Hematopoietic multipotent progenitor cell treated with erythropoietin and hydrocortisone succinate and interleukin-3 and kit ligand, for 4 days (in vitro differentiated cells): ENCODE data around the gene SEZ6.

Experiments used
- DNase-seq: peaks from one replicate; pipeline ENCODE4 v3.0.0-alpha.2; 2015

SEZ6 gene

DNA sequence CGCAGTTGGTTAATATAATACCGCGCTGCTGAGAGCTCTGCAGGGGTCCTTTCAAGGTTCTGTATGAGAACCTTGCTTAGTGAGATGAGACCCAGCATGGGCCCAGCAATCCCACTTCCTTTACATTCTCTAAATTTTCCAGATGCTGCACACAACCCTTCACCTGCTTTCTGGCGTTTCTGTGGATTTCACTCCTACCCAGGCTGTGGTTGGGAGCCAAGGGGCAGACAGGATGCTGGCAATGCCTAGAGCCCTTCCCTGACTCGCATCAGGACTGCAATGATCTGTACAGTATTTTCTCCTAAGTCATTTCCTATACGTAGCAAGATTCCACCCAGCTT lies 27.0 kb upstream of the SEZ6 start:
- DNase-seq: no peak

DNA sequence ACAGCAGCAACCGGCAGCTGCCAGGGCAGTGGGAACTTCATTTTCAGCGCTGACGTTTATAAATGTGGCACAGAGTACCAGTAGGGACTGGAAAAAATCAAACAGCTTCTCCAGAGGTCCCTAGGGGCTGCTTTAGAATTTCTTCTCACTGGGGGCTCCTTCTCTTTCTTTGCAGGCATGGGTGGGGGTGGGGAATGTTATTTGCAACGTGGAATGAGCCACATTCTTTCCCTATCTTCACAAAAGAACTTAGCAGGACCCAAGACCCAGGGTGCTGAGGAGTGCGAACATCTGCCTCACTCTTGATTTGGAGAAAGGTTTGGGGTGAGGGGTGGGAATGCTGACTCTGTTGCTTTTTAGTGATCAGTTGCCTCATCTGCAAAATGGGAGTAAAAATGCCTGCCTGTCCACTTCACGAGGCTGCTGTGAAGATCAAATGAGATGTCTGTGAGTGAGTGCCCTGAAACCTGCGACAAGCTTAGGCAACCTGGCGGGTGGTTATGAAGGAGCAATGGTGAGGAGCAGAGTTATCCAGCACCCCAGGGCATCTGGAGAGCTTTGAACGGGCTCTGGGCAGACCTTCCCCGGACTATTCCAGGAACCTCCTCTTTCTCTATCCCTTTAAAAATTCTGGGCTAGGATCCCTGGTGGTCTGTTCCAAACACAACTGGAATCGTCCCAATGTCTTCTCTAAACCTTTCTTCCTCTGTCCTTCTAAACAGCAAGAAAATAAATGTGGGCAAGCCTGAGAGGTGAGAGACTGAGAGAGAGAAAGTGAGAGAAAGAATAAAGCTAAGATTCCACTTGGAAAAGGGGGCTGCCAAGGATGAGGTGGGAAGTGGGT lies 26.4 kb upstream of the SEZ6 start:
- no peak for DNase-seq

DNA sequence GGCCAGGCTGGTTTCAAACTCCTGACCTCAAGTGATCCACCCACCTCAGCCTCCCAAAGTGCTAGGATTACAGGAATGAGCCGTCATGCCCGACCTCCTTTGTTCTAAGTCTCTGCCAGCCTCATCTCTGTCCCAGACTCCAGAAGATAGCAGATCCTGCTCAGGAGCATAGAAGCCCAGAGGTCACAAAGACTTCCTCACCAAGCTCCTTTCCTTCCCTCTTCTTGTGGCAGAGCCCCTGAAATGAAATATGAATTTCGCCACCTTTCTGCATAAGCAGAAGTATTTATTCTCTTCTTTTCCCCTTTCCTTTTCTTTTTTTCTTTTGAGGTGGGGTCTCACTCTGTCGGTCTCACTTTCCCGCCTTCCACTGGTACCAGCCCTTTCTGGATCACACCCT lies 25.7 kb upstream of the SEZ6 start:
- no peak for DNase-seq

DNA sequence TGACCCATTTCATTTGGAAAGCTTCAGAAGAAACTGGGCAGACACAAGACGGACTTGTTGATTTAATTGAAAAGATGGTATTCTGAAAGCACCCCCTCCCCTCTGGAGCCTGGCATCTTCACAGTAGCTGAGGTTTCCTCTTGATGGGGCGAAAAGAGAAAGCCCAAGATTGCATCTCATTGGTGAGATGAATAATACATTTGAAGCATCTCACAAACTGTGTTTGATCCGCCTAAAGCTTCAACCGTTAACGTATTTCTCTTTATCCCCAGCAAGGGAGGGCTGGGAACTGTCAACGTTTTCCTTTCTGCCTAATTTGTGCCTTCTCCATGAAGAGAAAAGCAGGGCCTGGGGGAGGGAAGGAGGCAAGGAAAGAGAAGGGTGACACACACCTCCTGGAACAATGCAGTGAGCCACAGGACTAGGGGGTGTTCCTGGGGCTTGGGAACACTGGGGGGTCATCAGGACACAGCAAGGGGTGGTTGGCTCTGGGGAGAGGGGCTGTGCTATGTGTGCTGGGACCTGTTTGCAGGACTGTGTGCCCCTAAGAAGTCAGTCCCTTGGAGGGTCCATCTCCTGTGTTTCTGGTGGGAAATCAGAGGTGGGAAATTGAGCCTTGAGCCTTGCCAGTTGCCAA lies 18.6 kb upstream of the SEZ6 start:
- no peak for DNase-seq

DNA sequence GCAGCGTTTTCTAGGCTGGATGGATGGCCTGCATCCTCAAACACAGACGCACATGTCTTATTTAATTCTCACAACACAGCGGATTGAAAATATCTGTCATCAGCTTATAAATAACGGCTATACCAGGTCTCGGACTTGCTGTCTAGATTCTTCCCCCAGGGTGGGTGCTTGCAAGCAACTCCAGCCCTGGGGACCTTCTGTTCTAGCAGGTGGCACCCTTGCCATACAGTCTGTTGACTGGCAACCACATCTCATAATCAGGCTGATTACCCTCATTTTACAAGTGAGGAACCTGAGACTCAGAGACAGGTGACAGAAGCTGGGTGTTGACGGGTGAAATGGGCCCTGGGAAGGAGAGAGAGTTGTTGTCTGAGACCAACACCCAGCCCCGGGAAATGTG lies 16.2 kb upstream of the SEZ6 start:
- DNase-seq: no peak

DNA sequence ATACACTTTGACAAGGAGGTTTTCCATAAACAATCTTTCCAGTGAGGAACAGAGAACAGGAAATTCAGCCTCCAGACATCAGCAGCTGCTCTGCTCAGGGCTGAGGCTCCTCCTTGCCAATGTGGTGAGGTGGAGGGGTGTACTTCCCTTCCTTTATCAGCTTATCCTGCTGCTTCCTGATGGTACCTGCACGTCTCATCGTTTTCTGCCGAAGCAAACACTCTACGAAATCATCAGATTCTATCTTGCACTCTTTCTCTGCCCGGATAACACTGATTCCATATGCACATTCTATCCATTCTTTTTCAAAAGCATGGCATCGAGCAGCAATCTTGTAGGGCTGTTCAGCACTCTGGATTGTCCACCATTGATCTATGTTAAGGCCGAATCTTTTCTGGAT lies 15.4 kb upstream of the SEZ6 start:
- DNase-seq: no peak

DNA sequence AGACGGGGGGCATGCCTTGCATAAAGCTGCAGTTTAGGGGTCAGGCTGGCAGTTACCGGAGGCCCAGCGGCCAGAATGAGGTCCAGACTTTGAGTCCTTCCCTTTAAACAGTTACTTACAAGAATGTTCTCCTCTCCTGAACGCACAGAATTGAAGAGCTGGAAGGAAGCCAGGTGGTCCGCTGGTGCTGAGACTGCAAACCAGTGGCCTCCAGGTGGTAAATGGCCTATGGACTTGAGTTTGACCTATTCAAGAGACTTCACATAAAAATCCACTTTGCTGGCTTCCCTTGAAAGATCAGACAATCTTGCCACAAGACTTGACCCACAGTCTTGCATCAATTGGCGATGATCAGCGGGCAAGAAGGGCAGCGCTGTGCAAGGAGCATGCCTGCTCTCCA lies 14.7 kb upstream of the SEZ6 start:
- DNase-seq: no peak

DNA sequence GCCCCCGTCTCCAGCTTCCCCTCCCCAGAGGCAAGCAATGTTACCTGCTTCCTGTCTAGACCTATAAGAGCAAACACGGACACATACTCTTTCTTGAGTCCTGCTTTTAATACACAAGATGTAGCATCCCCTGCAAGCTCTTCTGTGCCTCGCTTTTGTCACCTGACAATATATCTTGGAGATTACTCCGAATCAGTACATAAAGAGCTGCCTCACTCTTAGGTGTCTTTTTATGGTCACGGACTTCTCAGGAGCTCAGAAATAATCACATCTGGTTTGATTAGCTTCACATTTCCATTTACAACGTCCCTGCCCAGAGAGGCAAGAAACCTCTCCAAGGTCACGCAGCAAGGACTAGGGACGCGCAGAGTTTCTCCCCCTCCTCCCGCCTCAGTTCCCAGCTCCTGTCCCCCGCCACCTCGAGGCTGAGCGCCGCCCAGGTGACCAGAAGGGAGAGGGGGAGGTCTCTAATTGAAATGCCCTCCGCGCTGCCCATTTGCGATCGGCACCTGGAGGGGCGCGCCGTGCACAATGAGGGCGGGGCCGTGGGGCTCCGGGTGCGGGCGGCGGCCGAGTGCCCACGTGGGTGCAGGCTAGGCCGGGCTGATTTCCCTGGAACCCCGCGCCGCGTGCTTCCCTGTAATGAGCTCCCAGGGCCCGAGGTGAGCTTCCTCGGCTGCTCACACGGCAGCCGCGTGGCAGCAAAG lies 13.8 kb upstream of the SEZ6 start:
- peak; percentile 33 for DNase-seq

DNA sequence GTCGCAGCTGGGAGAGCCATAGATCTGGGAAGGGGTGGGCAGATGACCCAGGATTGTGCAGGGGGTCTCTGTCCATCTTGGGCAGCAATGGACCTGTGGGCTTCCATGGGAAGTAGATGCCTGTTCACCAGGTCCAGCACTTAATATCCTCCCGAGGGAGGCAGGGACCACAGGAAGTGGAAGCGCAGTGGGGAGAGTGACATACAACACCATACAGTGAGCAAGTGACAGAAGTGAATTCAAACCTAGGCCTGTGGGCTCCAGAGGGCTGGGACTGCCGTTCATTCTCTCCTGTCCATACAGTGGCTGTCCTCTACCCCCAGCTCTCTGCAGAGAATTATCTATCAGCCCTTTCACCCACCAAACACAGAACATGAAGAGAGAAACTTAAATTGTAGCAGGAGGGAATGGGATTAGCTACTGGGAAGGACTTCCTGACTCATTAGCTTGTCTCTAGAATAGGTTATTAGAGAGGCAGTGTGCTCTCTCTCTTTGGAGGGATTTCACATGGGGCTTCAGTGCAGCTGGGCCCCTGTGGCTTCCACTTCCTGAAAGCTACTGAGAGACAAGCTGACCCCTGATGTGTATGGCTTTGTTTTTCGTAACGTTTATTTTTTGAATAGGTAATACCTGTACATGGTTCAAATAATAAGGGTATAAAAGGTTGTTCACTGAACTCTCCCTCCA lies 13.1 kb upstream of the SEZ6 start:
- peak; percentile 43 for DNase-seq

DNA sequence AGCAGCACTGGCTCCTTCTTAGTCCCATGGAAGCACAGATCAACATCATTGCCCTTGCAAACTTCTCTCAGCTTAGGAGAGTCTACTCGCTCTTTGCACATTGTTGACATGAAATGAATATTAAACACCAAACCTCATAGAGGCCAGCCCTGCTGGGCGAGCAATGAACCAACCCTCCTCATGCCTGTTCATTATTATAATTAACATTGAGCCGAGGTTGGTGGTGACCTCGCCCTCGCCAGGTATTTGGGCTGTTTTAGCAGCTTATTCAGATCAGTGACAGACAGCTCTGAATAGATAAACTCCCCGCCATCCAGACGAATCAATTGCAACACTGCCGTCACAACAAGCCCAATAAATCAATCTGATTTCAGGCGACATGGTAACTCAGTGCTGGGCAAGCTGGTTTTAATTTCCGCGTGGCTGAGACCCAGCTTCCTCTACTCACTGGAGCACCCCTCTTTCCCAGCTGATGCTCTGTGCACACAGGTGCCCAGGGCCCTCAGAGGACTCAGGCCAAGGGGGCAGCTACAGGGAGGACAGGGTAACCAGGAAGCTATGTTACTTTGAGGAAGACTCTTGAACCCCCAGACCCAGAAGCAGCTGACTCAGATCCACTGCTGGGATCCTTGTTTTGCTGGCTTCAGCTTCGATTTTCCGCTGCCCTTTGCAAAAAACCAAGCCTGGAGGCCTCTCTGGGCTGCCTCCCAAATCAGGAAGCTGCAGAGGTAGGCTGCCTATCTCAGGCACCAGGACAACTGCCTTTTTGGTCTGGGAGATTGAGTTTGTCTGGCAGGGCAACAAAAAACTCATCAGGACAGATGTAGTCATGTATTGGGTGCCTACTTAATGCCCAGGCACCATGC lies 10.7 kb upstream of the SEZ6 start:
- DNase-seq: no peak

DNA sequence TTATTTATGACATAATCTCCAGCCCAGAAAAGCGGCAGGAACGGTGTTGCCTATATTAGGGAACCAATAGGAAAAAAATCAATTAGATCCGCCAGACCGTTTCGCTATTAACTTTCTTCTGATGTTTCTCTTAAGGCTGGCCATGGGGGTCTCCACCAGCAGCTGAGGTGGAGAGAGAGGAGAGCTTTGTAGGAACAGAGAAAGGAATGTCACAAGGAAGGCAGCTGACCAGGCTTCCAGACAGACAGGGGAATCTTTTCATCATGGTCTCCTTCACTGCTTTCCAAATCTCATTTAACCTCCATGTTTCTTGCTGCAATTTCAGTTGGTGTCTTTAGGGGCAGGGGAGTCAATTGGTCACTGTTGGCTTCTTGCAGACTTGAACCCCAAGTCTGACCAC lies 8.9 kb upstream of the SEZ6 start:
- DNase-seq: no peak

DNA sequence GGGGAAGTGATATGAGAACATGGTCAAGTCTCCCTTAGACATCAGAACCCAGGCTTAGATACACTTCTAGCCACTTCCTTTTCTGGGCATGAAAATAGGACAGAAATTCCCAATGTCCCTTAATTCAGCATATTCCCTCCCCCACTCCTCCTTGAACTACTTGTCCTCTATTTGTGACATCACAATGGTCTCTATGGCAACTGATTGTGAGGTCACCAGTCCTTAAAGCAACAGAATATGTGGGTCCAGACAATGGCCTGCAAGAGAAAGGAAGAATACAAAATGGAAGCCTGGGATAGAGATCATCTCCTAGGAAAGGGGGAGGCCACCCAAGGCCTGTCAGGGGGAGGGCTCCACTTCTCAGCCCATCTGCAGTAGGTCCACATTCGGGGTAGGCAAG lies 6.7 kb upstream of the SEZ6 start:
- DNase-seq: no peak

DNA sequence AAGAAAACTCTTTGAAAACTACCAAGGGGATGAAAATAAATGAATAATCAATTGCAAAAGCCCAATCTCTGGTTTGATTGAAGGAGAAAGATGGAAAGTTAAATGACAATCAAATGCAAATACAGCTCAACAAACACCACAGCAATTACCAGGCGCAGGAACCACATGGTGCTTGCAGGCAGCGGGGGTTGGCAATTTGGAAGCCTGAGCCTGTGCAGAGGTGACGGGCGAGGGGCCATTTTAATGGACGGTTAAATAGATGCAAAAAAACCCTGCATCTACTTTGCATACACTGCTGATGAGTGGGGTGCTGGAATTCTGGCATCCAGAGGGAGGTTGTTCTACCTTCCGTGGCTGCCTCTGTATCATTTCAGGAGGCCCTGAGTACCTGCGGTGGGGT lies 4.8 kb upstream of the SEZ6 start:
- DNase-seq: no peak

DNA sequence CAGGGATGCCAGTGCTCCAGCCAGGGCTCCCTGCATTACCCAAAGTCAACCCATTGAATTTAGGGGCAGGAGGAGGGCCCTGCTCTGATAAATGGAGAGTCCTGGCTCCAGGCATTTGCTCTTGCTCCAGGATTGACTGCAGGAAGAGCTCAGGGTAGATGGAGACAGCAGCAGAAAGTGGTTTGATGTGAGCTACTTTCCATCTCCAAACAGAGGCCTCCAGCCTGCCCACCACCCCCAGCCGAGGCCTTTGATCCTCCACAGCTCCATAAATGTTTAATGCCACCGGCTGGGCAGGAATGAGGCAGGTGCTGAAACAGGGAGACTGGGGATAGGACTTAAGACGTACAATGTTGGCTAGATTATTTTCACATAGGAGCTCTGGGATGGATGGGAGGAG lies 4.3 kb upstream of the SEZ6 start:
- no peak for DNase-seq

DNA sequence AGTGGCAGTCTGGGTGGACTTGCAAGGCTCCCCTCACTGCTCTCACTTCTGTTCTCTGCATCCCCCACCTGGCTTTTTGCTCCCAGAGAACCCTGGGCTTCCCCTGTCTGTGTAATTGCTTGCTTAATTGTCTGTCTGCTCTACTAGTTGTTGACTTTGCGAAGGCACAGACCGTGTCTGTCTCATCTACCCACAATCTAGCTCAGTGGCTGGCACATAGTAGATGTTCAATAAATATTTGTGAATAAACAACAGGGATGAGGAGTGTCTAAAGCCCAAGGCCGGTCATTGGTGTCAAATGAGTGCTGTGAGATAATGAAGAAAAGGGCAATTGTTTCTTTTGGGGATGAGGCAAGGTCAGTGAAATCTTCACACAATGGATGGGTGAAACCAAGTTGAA lies 2.8 kb upstream of the SEZ6 start:
- no peak for DNase-seq

DNA sequence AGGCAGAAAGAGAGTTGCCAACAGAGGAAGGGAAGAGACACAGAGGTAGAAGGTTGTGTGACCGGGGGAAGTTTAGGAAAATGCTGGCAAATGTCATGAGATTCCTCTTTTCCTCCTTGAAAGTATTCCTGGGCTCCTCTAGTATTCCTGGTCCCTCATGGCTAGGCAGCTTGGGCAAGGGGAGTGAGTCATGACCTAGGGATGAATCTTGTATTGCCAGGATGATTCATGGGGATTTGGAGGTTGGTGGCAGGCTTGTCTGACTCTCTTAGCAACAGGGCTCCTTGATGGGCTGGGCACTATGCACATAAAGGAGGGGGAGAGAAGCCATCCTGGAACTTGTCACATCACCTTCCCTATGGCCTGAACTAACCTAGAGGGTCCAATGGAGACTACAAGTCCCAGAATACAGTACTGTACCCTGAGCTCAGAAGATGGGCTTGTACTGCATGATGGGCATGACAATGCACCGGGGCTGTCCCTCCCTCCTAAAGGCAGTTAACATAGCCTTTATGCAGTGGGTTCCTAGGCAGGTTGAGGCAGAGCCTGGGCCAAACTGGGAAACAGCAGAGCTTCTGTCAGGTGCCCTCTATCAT lies 2.1 kb upstream of the SEZ6 start:
- no peak for DNase-seq

DNA sequence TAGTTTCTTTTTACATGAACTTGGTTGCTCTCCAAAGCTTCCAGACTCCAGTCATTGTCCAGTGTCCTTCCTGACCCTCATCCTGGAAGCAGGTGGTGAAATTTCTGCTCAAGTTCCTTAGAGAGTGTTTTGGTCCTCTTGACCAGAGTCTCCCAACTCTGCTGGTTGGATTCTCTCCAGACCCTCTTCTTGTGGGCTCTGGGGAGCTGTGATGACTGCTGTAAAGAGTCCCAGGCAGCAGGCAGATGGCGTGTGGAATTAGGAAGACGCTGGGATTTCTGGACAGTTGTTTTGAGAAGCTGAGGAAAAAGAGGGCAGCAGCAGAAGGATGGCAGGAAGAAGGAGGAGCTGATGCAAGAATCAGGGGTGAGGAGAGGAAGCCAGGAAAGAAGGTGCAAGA lies 1.6 kb upstream of the SEZ6 start:
- DNase-seq: no peak

DNA sequence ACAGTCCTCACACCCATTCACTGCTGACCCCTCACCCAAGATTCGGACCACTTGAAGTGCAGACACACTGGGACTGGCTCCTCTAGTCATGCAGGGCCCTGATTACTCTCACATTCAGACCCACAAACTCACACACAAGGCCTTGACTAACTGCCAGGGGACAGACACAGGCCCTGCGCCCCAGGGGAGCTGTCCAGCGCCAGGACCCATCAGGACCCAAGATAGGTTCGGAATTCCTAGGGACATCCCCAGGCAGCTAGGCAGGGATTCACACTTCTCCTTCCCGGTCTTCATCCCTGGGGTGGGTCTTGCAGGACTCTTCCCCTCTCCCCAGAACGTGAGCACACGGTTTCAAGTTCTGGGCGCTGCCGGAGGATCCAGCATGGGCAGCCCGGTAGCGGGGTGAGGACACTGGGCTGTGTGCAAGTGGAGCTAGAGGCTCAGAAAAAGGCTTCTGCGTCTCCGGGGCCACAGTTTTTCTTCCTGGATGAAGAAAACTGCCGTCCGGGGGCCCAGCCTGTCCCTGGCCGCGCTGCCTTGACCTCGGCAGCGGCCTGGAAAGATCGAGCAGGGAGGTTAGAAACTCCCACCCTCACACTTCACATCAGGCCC lies 1.6 kb downstream of the SEZ6 start:
- no peak for DNase-seq

DNA sequence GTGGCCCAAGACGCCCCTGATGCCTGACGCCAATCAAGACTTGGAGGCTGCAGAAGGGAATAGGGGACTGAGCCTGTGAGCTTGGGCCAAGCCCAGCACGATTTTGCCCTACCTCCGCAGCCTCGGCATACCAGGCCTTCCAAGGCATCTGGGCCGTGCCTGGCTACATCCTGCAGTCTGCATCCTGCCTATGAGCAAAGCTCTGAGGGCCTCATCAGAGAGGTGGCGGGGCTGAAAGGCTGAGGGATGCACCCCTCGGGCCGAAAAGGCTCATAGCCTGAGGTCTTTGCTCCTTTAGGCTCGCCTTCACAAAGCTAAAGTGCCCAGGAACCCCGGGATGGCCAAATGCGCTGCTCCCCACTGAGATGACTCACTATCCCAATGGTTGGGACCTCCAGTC lies 2.5 kb downstream of the SEZ6 start:
- DNase-seq: no peak

DNA sequence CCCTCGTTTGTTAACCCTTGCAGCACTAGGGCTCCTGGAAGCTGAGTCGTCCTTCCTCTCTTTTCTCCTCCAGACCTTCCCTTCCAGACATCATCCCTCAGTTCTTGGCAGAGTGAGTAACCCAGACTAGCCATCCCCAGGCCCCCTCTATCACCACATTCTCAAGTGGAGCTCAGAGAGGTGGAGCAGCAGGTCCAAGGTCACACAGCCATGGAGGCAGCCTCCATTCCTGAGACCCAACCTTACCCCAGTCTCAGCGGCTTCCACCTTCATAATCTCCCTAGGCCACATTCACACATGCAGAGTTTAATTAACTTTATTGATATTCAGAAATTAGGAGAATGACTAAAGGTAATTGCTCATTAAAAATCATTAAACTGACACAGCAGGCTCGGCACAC lies 3.0 kb downstream of the SEZ6 start:
- no peak for DNase-seq

DNA sequence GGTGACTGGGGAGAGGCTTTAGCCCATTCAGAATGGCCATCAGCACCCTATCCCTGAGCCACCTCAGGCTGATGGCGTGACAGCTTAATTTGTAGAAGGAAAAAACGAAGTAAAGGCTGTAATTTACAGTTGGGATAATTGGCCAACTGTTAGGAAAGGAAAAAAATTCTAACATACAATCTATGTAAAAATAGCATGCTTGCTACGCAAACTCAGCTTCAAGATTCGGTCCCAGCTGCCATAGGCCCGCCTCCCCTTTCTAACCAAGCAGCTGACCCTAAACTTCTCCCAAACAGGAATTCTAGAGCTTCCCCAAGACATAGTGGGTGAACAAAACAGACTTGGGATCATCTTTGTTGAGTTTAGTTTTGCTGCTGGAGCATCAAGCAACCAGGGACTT lies 4.9 kb downstream of the SEZ6 start:
- DNase-seq: no peak

DNA sequence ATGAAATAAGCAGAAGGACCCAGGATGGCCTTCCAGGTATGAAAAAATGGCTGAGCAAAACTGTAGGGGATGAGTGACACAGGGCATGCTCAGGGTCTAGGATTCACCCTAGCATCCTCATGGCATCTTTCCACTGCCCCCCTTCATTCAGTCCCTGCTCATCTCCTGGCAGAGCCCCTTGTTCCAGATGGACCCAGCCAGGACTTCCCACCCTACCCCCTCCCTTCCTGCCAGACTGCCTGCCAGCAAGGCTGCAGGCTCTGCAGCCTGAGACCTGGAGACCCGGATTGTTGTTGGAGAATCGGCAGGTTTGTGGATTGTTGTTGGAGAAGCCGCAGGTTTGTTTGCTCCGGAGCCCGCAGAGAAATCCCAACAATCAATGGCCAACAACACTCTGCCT lies 6.6 kb downstream of the SEZ6 start:
- DNase-seq: no peak
